Mononuclear cell (primary cell): Measurements from ENCODE around the gene PLCL2. TPM values are rescaled to one million over a fixed set of nuclear protein-coding genes. Genes with fewer than 3 reads are reported as not detected.

Source experiments
- H3K27me3 ChIP-seq: 2 replicates; pipeline ENCODE4 v1.6.0; 2011; ENCODE audit warnings: low read length, control low read depth; ENCODE audit not compliant: insufficient read depth
- H3K4me1 ChIP-seq: 2 replicates; pipeline ENCODE4 v1.5.1; 2011; ENCODE audit warnings: mild to moderate bottlenecking, low read length, control low read depth; ENCODE audit not compliant: insufficient read depth
- H3K4me3 ChIP-seq: 2 replicates; pipeline ENCODE4 v1.5.1; 2011; ENCODE audit warnings: mild to moderate bottlenecking, low read length, moderate library complexity
- H3K9me3 ChIP-seq: 2 replicates; pipeline ENCODE4 v1.5.1; 2011; ENCODE audit warnings: low read depth, mild to moderate bottlenecking, control low read depth, low read length
- total RNA-seq: library from RNA; depleted of rRNA; stranded (reverse); fragments of >200 nt; gene quantifications from one replicate; pipeline ENCODE4 v1.2.3, GENCODE V29; 2012

PLCL2 gene
- total RNA-seq, 1 donor, result 73.6 TPM

- H3K4me1 ChIP-seq, result peaks cover 41% of the 10 kb centered on the region
- no peaks in the 10 kb centered on the region for H3K9me3 ChIP-seq
- H3K4me3 ChIP-seq, result no peak overlapping the region
- no peaks in the 10 kb centered on the region for H3K27me3 ChIP-seq
Observed at GRCh38 chr3:17033516-17034168, 148.9 kb downstream of the PLCL2 start.

- Histone ChIP-seq H3K9me3 (no peaks in the 10 kb centered on the region), H3K4me3 (no peak overlapping the region), H3K4me1 (peaks cover 44% of the 10 kb centered on the region), H3K27me3 (no peaks in the 10 kb centered on the region)
Observed at GRCh38 chr3:17035033-17035432, 150.3 kb downstream of the PLCL2 start.

- no peaks in the 10 kb centered on the region for H3K9me3 ChIP-seq
- no peaks in the 10 kb centered on the region for H3K27me3 ChIP-seq
- no peak overlapping the region for H3K4me3 ChIP-seq
- H3K4me1 ChIP-seq, result peaks cover 41% of the 10 kb centered on the region
Observed at GRCh38 chr3:17035966-17036365, 151.2 kb downstream of the PLCL2 start.

GRCh38 chr3:17038141-17038540 lies 153.4 kb downstream of the PLCL2 start:
- H3K27me3 ChIP-seq, result no peaks in the 10 kb centered on the region
- H3K4me1 ChIP-seq, result peaks cover 31% of the 10 kb centered on the region
- no peaks in the 10 kb centered on the region for H3K9me3 ChIP-seq
- no peak overlapping the region for H3K4me3 ChIP-seq

- Histone ChIP-seq H3K27me3 (no peaks in the 10 kb centered on the region), H3K9me3 (no peaks in the 10 kb centered on the region), H3K4me1 (peaks cover 24% of the 10 kb centered on the region), H3K4me3 (no peak overlapping the region)
Observed at GRCh38 chr3:17038900-17039553, 154.3 kb downstream of the PLCL2 start.

- peaks cover 19% of the 10 kb centered on the region for H3K4me1 ChIP-seq
Observed at GRCh38 chr3:17039594-17039993, 154.8 kb downstream of the PLCL2 start.

GRCh38 chr3:17040322-17040989 lies 155.7 kb downstream of the PLCL2 start:
- Histone ChIP-seq H3K4me1 (peaks cover 11% of the 10 kb centered on the region), H3K9me3 (no peaks in the 10 kb centered on the region), H3K4me3 (no peak overlapping the region), H3K27me3 (no peaks in the 10 kb centered on the region)

More at GRCh38 chr3:17039594-17039993, 154.8 kb downstream of the PLCL2 start:
- no peaks in the 10 kb centered on the region for H3K27me3 ChIP-seq
- H3K9me3 ChIP-seq, result no peaks in the 10 kb centered on the region
- no peak overlapping the region for H3K4me3 ChIP-seq

GRCh38 chr3:17040990-17041377 lies 156.2 kb downstream of the PLCL2 start:
- Histone ChIP-seq H3K4me3 (no peak overlapping the region), H3K4me1 (peaks cover 10% of the 10 kb centered on the region), H3K9me3 (no peaks in the 10 kb centered on the region), H3K27me3 (no peaks in the 10 kb centered on the region)

GRCh38 chr3:17044855-17045254 lies 160.1 kb downstream of the PLCL2 start:
- Histone ChIP-seq H3K9me3 (no peaks in the 10 kb centered on the region), H3K4me1 (peaks cover 1% of the 10 kb centered on the region), H3K27me3 (no peaks in the 10 kb centered on the region), H3K4me3 (no peak overlapping the region)

GRCh38 chr3:17045705-17046104 lies 160.9 kb downstream of the PLCL2 start:
- H3K4me1 ChIP-seq, result peaks cover 10% of the 10 kb centered on the region
- H3K9me3 ChIP-seq, result no peaks in the 10 kb centered on the region
- H3K27me3 ChIP-seq, result no peaks in the 10 kb centered on the region
- no peak overlapping the region for H3K4me3 ChIP-seq

- peaks cover 15% of the 10 kb centered on the region for H3K4me1 ChIP-seq
- H3K27me3 ChIP-seq, result no peaks in the 10 kb centered on the region
- no peaks in the 10 kb centered on the region for H3K9me3 ChIP-seq
- no peak overlapping the region for H3K4me3 ChIP-seq
Observed at GRCh38 chr3:17046623-17047022, 161.9 kb downstream of the PLCL2 start.

GRCh38 chr3:17047162-17047561 lies 162.4 kb downstream of the PLCL2 start:
- Histone ChIP-seq H3K4me3 (no peak overlapping the region), H3K4me1 (peaks cover 20% of the 10 kb centered on the region), H3K27me3 (no peaks in the 10 kb centered on the region), H3K9me3 (no peaks in the 10 kb centered on the region)

- H3K27me3 ChIP-seq, result no peaks in the 10 kb centered on the region
- no peak overlapping the region for H3K4me3 ChIP-seq
- H3K4me1 ChIP-seq, result peaks cover 27% of the 10 kb centered on the region
- no peaks in the 10 kb centered on the region for H3K9me3 ChIP-seq
Observed at GRCh38 chr3:17047894-17048293, 163.1 kb downstream of the PLCL2 start.

GRCh38 chr3:17050071-17050470 lies 165.3 kb downstream of the PLCL2 start:
- Histone ChIP-seq H3K4me1 (peaks cover 41% of the 10 kb centered on the region), H3K4me3 (no peak overlapping the region), H3K9me3 (no peaks in the 10 kb centered on the region), H3K27me3 (no peaks in the 10 kb centered on the region)

GRCh38 chr3:17050506-17050905 lies 165.8 kb downstream of the PLCL2 start:
- no peak overlapping the region for H3K4me3 ChIP-seq
- peaks cover 45% of the 10 kb centered on the region for H3K4me1 ChIP-seq
- no peaks in the 10 kb centered on the region for H3K9me3 ChIP-seq
- H3K27me3 ChIP-seq, result no peaks in the 10 kb centered on the region
